Diencephalon (tissue), 1 donor: Measurements from ENCODE around the gene KLRF1. TPM values are rescaled to one million over a fixed set of nuclear protein-coding genes. Genes with fewer than 3 reads are reported as not detected.

Experiments used
- total RNA-seq: library from RNA; depleted of rRNA; stranded (reverse); fragments of >200 nt; gene quantifications from one replicate; pipeline ENCODE4 v1.2.3, GENCODE V29; 2014

Gene KLRF1, protein sequence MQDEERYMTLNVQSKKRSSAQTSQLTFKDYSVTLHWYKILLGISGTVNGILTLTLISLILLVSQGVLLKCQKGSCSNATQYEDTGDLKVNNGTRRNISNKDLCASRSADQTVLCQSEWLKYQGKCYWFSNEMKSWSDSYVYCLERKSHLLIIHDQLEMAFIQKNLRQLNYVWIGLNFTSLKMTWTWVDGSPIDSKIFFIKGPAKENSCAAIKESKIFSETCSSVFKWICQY
- total RNA-seq, result 0.46 TPM

DNA sequence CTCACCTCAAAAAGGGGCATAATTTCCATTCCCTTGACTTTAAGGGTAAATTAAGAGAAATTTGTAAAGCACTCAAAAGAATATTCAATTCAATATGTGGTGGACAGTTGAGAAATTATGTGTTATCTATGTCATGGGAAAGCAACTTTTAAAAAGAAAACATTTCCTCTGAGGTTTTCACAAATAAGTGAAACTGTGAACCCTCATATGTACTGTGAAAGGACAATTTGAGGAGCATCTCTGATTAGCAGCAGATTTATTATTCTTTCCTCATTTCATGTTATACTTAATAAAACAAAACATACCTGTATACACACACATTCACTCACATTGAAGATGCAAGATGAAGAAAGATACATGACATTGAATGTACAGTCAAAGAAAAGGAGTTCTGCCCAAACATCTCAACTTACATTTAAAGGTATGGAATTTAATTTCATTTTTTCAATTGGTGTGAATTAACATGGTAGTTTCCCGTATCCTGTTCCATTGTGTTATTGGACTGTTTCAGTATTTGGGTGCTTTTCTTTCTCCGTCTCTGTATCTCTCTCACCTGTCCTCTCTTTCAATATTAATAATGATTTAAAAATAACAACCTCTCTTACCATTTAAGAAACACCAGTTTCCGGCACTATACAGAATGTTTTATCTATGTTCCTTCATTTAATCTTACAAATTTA lies at the start of gene KLRF1:
Gene KLRF1, plus strand, starts transcription at position 273 of the 680 bp plus-strand sequence. Its CDS starts 64 bp downstream, at position 337.

DNA sequence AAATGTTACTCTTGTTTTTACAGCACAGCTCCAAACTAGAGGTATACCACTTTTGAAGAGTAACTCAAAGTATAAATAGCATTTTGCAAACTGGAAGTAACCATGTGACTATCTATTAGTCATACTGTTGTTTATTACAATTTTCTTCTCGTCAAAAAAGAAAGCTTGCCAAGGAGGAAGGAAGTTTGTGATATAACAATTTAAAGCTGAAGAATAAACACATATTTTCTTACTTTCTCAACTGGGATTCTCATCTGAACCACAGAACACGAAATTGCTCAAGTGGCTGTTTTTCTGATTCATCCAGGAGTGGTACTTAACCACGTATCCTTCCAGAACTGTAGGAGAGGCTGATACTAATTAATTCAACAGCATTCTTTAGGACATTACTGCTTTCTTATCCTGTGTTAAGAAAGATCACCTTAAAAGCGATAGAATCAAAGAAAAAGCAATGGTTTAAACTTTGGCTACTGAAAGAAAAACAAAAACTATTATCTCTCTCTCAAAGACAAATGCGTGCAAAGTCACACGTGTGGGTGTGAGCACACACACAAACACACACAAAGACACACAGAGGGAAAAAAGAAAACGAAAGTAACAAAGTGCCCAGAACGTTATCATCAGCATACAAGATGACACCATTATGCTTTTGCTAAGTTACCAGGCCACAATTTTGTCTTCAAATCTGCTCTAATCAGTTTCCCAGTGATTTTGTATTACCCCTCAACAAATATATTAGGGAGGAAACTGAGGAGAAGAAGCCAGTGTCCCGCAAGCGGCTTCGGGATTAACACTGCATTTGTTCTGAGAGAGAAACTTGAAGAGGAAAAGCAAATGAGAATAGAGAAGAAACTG lies 42.3 kb downstream of the KLRF1 start, which contains the start of gene CLEC2B:
Gene CLEC2B, minus strand, starts transcription at position 48 of the 855 bp plus-strand sequence.

GRCh38 chr12:9881246-9881645 lies 54.0 kb downstream of the KLRF1 start, which contains the start of gene KLRF2:
KLRF2 (plus strand) TSS chr12:9881489; CDS start chr12:9881596, 107 bp downstream.

Other genes with a start within 250 kb of the KLRF1 start
- gene KLRB1, start 219.6 kb upstream of the KLRF1 start, total RNA-seq, result not detected
- 10.1 TPM for gene CLEC2D, start 157.8 kb upstream of the KLRF1 start, total RNA-seq
- gene CLECL1, start 94.4 kb upstream of the KLRF1 start, total RNA-seq, result not detected
- gene CD69, start 66.6 kb upstream of the KLRF1 start, total RNA-seq, result 1.2 TPM
- gene CLEC2B, start 41.9 kb downstream of the KLRF1 start, total RNA-seq, result 2.1 TPM
- not detected for gene KLRF2, start 54.0 kb downstream of the KLRF1 start, total RNA-seq
- not detected for gene CLEC2A, start 104.9 kb downstream of the KLRF1 start, total RNA-seq
- gene CLEC12A, start 143.9 kb downstream of the KLRF1 start, total RNA-seq, result 0.23 TPM
- not detected for gene CLEC1B, start 171.6 kb downstream of the KLRF1 start, total RNA-seq
- gene CLEC12B, start 183.1 kb downstream of the KLRF1 start, total RNA-seq, result not detected
- gene CLEC9A, start 203.2 kb downstream of the KLRF1 start, total RNA-seq, result not detected